ENCODE data around the gene EXD1.

The EXD1 gene

DNA sequence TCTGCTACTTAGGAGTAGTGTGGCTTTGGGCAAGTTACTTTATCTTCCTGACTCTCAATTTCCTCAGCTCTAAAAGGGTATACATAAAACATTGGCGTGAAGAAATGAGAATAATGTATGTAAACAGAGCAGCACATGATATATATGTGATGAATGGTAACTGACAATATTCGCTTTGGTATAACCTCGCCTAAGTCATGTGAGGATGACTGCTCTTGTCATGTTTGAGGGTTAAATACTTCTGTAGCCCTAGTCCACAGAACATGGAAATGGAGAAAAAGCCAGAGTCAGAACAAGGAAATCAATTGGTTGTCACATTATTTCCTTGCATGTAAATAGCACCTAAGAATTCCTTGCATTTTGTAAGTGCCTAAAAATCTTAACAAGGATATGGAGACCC lies 25.5 kb upstream of the EXD1 start:
- TF ChIP-seq POLR2AphosphoS5 (IDR thresholded peaks at IDR 0.05; ENCODE audit: low read depth, low read length): no peak
- TF ChIP-seq SIN3A (IDR thresholded peaks at IDR 0.05; ENCODE audit: borderline replicate concordance, insufficient read depth, low read length): no peak
- no peak for TF ChIP-seq TAF1 (IDR thresholded peaks at IDR 0.05; ENCODE audit: borderline replicate concordance, insufficient read depth, low read length)
- TF ChIP-seq, protein P1, sequence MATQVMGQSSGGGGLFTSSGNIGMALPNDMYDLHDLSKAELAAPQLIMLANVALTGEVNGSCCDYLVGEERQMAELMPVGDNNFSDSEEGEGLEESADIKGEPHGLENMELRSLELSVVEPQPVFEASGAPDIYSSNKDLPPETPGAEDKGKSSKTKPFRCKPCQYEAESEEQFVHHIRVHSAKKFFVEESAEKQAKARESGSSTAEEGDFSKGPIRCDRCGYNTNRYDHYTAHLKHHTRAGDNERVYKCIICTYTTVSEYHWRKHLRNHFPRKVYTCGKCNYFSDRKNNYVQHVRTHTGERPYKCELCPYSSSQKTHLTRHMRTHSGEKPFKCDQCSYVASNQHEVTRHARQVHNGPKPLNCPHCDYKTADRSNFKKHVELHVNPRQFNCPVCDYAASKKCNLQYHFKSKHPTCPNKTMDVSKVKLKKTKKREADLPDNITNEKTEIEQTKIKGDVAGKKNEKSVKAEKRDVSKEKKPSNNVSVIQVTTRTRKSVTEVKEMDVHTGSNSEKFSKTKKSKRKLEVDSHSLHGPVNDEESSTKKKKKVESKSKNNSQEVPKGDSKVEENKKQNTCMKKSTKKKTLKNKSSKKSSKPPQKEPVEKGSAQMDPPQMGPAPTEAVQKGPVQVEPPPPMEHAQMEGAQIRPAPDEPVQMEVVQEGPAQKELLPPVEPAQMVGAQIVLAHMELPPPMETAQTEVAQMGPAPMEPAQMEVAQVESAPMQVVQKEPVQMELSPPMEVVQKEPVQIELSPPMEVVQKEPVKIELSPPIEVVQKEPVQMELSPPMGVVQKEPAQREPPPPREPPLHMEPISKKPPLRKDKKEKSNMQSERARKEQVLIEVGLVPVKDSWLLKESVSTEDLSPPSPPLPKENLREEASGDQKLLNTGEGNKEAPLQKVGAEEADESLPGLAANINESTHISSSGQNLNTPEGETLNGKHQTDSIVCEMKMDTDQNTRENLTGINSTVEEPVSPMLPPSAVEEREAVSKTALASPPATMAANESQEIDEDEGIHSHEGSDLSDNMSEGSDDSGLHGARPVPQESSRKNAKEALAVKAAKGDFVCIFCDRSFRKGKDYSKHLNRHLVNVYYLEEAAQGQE (IDR thresholded peaks at IDR 0.05; ENCODE audit: insufficient read depth in 1 of 2, low read depth in 2 of 2, low read length in 2 of 2): no peak
- no peak for TF ChIP-seq FOXP2 (optimal IDR thresholded peaks at IDR 0.05; ENCODE audit: borderline replicate concordance, extremely low read depth, extremely low read length, insufficient read depth)

DNA sequence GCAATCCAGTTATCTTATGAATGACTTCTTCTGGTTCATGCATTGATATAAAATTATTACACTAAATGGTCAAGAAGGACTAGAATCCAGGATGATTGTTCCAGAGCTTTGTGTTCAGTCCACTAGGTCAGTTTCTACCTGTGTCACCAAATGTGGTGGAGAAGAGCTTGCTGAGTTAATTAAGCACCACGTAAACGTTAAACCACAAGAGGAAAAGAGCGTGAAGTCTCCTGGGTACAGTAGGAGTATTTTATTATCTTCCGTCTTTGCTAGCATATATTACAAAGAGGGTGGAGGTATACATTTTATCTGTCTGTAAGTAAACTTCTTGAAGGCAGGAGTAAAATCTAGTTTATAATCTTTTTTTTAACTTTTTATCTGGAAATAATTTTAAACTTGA lies 24.0 kb upstream of the EXD1 start:
- TF ChIP-seq SIN3A (IDR thresholded peaks at IDR 0.05; ENCODE audit: borderline replicate concordance, insufficient read depth, low read length): no peak
- TF ChIP-seq FOXP2 (optimal IDR thresholded peaks at IDR 0.05; ENCODE audit: borderline replicate concordance, extremely low read depth, extremely low read length, insufficient read depth): no peak
- TF ChIP-seq POLR2AphosphoS5 (IDR thresholded peaks at IDR 0.05; ENCODE audit: low read depth, low read length): no peak
- TF ChIP-seq, protein P1 (IDR thresholded peaks at IDR 0.05; ENCODE audit: insufficient read depth in 1 of 2, low read depth in 2 of 2, low read length in 2 of 2): no peak
- TF ChIP-seq TAF1 (IDR thresholded peaks at IDR 0.05; ENCODE audit: borderline replicate concordance, insufficient read depth, low read length): no peak

- TF ChIP-seq POLR2AphosphoS5 (IDR thresholded peaks at IDR 0.05; ENCODE audit: low read depth, low read length): no peak
- TF ChIP-seq, protein P1 (IDR thresholded peaks at IDR 0.05; ENCODE audit: insufficient read depth in 1 of 2, low read depth in 2 of 2, low read length in 2 of 2): no peak
- TF ChIP-seq SIN3A (IDR thresholded peaks at IDR 0.05; ENCODE audit: borderline replicate concordance, insufficient read depth, low read length): no peak
- TF ChIP-seq FOXP2 (optimal IDR thresholded peaks at IDR 0.05; ENCODE audit: borderline replicate concordance, extremely low read depth, extremely low read length, insufficient read depth): no peak
- no peak for TF ChIP-seq TAF1 (IDR thresholded peaks at IDR 0.05; ENCODE audit: borderline replicate concordance, insufficient read depth, low read length)
Observed at GRCh38 chr15:41251411-41251810, 20.9 kb upstream of the EXD1 start.

GRCh38 chr15:41241221-41241964 lies 10.8 kb upstream of the EXD1 start:
- TF ChIP-seq POLR2AphosphoS5 (IDR thresholded peaks at IDR 0.05; ENCODE audit: low read depth, low read length) (peak; percentile 61; the same call in 1 of the 2 replicates), TAF1 (IDR thresholded peaks at IDR 0.05; ENCODE audit: borderline replicate concordance, insufficient read depth, low read length) (peak; percentile 66; the same call in 1 of the 2 replicates), FOXP2 (optimal IDR thresholded peaks at IDR 0.05; ENCODE audit: borderline replicate concordance, extremely low read depth, extremely low read length, insufficient read depth) (no peak), SIN3A (IDR thresholded peaks at IDR 0.05; ENCODE audit: borderline replicate concordance, insufficient read depth, low read length) (peak; percentile 89; the same call in 1 of the 2 replicates)
- TF ChIP-seq, protein P1 (IDR thresholded peaks at IDR 0.05; ENCODE audit: insufficient read depth in 1 of 2, low read depth in 2 of 2, low read length in 2 of 2): 0 out of 4 replicates have a peak, but pooled peaks of 1 of the 2 experiments have one; percentile 23
